Ovary (tissue), 3 donors: Measurements from ENCODE around the gene PTPRK.

Source experiments
- EP300 ChIP-seq: sonication (generic); formaldehyde crosslinking; IDR thresholded peaks from one replicate; pipeline ENCODE4 v1.6.1; 2017; ENCODE audit warnings: antibody characterized with exemption
- POLR2A ChIP-seq: fragments of 450-650 bp; IDR thresholded peaks from one replicate; pipeline ENCODE4 v1.6.1; 2017; ENCODE audit warnings: antibody characterized with exemption, mild to moderate bottlenecking, moderate library complexity
- TF ChIP-seq, protein P1 (sequence below), 3 donors: fragments of 450-650 bp in 2 of 3; fragments of 200-600 bp in 1 of 3; IDR thresholded peaks; one replicate each; pipeline versions ENCODE4 v1.5.1 to v1.8.0; 2016 to 2022; ENCODE audit warnings: antibody characterized with exemption in 3 of 3, mild to moderate bottlenecking in 1 of 3
- donor health status: DM: no; HTN: no; CAD: no.

DNA sequence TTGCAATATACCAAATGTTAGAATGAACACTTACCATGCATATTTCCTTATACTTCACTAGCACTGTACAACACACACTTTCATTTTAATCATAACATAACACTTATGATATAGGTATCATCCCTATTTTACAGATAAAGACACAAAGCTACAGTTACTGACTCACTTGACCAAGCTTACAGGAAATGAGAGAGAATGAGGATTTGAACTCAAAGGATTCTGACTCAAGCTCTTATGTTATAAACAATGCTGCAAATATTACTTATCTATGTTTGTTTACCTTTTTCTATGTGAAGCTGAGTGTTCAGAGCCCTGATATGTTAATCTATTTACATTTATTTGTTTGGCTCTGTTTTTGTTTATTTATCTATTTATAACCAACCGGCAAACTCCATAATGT lies 245.4 kb downstream of the PTPRK start:
- TF ChIP-seq, protein P1, sequence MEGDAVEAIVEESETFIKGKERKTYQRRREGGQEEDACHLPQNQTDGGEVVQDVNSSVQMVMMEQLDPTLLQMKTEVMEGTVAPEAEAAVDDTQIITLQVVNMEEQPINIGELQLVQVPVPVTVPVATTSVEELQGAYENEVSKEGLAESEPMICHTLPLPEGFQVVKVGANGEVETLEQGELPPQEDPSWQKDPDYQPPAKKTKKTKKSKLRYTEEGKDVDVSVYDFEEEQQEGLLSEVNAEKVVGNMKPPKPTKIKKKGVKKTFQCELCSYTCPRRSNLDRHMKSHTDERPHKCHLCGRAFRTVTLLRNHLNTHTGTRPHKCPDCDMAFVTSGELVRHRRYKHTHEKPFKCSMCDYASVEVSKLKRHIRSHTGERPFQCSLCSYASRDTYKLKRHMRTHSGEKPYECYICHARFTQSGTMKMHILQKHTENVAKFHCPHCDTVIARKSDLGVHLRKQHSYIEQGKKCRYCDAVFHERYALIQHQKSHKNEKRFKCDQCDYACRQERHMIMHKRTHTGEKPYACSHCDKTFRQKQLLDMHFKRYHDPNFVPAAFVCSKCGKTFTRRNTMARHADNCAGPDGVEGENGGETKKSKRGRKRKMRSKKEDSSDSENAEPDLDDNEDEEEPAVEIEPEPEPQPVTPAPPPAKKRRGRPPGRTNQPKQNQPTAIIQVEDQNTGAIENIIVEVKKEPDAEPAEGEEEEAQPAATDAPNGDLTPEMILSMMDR (IDR thresholded peaks at IDR 0.05) = no peak
- no peak for TF ChIP-seq EP300
- TF ChIP-seq POLR2A = no peak
